Prostate gland (tissue), 2 donors: ENCODE results near the gene DMWD.

Experiments used
- POLR2AphosphoS5 ChIP-seq: sonication (generic); formaldehyde crosslinking; IDR thresholded peaks from one replicate; pipeline ENCODE4 v1.6.1; 2017; ENCODE audit warnings: antibody characterized with exemption
- TF ChIP-seq, protein P1 (sequence below), 4 experiments: fragments of 200-600 bp in 2 of 4; fragments of 450-650 bp in 2 of 4; sonication (generic) in 2 of 4; IDR thresholded peaks; 1 replicate in 3 of 4; 2 replicates in 1 of 4; pipeline ENCODE4 v1.5.1; 2016 to 2019; ENCODE audit warnings: antibody characterized with exemption in 4 of 4, mild to moderate bottlenecking in 2 of 4, moderate library complexity in 2 of 4

DNA sequence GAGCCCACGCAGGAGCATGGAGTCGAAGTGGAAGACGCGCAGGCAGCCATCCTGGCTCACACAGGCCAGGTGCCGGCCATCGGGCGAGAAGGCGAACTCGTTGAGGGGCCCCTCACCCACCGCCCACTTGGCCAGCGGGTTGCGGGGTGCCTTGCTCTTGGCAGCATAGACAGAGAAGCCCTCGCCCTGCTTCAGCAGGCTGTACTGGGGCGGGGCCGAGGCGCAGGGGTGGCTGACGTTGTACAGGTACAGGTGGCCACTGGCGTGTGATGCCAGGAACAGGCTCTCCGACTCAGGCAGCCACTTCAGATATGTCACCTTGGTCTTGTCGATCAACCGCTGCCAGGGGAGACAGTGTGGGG lies 6.1 kb downstream of the DMWD start:
- TF ChIP-seq, protein P1, sequence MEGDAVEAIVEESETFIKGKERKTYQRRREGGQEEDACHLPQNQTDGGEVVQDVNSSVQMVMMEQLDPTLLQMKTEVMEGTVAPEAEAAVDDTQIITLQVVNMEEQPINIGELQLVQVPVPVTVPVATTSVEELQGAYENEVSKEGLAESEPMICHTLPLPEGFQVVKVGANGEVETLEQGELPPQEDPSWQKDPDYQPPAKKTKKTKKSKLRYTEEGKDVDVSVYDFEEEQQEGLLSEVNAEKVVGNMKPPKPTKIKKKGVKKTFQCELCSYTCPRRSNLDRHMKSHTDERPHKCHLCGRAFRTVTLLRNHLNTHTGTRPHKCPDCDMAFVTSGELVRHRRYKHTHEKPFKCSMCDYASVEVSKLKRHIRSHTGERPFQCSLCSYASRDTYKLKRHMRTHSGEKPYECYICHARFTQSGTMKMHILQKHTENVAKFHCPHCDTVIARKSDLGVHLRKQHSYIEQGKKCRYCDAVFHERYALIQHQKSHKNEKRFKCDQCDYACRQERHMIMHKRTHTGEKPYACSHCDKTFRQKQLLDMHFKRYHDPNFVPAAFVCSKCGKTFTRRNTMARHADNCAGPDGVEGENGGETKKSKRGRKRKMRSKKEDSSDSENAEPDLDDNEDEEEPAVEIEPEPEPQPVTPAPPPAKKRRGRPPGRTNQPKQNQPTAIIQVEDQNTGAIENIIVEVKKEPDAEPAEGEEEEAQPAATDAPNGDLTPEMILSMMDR (IDR thresholded peaks at IDR 0.05), result no peak
- no peak for TF ChIP-seq POLR2AphosphoS5
